LHCN-M2 (cell line): ENCODE measurements around the gene RGS7. TPM values are rescaled to one million over a fixed set of nuclear protein-coding genes. Genes with fewer than 3 reads are reported as not detected.

Experiments used
- DNase-seq: peaks from one replicate; pipeline ENCODE4 v3.0.0-alpha.2; 2012; ENCODE audit warnings: low read depth
- polyA plus RNA-seq: library from polyadenylated mRNA; unstranded; fragments of >200 nt; gene quantifications from one replicate; pipeline ENCODE4 v1.2.1, GENCODE V29; 2012; ENCODE audit warnings: missing spikeins
- total RNA-seq: library from RNA; depleted of rRNA; stranded (reverse); fragments of >200 nt; gene quantifications from 2 replicates; pipeline ENCODE4 v1.2.3, GENCODE V29; 2014; rRNA removed

RGS7 gene
- total RNA-seq, result 0.11 and 0.19 TPM in 2 replicates
- 0.66 TPM for polyA plus RNA-seq

DNA sequence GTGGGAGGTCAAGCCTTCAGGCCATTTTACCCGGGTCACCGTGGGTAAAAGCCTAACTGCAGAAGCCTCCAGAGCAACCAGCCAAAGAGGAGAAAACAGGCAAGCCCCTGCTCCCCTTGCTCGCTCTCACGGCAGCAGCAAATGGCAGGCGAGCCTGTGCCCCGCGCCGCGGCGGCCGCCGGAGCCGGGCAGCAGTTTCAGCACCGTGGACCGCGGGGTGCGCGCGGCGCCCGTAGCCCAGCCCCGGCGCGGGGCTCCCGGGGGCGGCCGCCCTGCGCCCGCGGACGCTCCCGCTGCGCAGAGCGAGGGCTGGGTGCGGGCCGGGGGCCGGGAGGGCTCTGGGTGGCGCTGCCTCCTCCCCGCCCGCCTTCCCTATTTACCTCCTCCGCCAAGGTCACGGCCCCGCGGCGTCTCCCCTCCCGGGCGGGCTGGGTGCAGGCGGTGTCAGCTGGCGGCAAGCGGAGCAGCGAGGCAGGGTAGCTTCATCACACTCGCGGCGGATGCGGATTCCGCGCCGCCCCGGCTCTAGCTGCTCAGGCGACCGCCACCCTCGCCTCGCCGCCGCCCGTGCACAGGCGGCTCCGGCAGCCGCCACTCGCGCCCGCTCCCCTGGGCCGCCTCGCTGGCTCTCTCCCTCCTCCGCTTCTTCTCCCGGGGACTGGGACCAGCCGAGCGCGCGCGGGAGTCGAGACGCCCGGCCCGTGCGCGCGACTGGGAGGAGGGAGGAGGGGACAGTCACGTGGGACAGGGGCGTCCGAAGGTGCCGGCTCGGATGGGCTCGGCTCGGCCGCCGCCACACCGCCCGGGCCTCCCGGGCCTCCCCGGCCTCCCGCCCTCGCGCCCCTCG is at the start of gene RGS7:
Gene RGS7 (minus strand): TSS at position 687 of the 847 bp plus-strand sequence.
- peak; percentile 35 for DNase-seq

DNA sequence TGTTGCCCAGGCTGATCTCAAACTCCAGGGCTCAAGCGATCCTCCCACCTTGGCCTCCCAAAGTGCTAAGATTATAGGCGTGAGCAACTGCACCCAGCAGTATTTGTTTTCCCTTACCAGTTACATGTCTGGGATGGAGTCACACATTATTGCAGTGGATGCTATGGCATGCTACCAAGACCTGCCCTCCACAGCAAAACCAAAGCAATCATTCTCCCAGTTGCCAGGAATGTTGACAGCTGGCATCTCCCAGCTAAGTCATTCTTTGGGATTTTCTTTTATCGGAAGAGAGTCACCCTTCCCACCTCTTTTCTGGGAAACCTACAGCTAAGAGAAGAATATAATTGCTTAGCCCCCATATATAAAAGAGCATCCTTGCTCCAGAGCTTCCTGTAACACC is 49.4 kb upstream of the RGS7 start:
- DNase-seq, result peak; percentile 15

DNA sequence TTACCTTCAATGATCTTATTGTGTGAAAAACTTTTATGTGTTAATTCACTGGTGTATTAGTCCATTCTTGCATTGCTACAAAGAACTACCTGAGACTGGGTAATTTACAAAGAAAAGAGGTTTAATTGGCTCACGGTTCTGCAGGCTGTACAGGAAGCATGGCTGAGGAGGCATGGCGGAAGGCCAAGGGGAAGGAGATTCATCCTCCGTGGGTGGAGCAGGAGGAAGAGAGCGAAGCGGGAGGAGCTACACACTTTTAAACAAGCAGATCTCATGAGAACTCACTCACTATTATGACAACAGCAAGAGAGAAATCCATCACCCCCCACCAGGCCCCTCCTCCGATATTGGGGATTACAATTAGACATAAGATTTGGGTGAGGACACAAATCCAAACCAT is 44.2 kb upstream of the RGS7 start:
- no peak for DNase-seq

DNA sequence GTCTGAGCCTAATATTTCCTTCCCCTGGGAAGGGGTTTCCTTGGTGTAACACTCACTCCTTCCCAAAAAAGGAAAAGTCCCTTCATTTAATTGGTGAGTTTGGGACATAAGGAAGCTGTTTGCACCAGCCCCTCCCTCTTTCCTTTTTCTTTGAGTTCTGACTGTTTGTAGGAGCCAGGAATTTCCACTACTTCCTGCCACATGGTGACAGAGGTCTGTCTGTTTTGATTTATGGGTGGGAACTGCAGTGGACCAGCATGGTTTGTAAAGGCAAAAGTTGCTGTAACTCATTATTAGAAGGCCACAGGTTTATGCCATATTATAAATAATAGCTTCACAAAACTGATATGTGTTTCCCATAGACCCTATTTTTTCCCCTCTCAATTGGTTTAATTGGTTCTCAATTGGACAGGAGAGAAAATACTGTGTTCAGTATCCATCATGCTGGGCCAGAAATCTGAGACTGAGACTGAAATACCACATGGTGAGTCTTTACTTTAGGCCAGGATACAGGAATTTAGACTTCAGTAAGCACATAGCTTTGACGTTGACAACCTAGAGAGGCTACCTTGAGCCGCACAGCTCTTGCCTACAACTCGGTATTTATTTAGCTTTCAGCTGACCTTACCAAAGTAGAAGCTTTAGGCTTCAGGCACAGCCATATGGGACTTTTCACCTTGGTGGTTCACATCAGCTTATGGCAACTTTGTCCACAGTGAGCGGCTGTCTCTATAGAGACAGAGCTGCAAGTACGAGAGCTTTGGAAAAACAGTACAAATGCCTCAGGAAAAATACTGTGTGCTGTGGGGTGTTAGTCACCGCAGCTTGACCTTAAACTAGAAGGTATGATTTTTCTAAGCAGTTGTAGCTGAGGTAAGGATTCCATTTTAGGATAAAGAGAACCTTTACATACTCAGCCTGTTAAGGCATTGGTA is 40.0 kb upstream of the RGS7 start:
- no peak for DNase-seq

DNA sequence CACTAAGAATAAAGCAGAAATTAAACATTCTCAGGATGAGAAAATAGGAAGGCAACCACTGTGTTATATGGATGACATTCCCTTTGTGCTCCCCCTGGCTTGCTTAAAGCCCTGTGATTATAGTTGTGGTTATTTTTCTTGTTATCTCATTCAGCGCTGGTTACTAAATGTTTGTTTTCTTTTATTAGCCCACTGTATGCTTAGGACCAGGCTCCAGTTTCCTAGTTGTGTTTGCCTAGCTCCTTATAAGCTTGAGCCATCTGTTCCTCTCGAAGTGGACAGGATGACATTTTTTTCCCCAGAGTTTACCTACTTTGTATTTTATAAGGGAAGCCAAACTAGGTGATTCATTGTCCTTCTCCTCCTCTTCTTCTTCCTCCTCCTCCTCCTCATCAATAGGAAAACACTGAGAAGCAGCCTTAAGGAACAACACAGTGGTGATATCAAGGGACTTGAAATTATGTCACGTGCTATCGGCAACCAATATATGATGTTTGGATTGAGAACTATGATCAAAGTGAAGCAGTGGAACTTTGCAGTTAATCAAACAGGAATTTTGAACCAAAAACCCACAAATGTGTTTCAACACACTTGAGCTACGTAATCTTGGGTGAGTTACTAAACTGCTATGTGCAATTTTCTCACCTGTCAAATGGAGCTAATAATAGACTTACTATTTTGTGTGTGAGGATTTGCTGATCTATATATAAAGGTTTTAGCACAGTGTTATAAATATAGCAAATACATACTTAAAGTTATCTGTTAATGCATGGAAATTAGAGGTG is 35.1 kb upstream of the RGS7 start:
- DNase-seq, result peak; percentile 25

DNA sequence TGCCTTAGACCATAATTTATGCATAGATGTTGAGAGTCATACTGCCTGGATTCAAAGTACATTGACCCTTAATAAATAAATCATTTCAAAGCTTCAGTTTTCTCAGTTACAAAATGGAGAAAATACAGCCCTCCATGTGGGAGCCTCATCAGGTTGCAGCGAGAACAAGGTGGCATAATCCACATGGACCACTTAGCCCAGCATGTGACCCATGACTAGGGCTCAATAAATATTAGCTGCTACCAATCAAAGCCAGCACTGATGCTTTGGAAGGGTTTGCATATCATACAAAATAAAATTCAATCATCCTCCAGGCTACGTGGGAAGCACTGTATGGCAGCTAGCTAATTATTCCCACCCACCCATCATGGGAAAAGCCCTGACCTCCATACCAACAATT is 33.5 kb upstream of the RGS7 start:
- DNase-seq, result no peak

DNA sequence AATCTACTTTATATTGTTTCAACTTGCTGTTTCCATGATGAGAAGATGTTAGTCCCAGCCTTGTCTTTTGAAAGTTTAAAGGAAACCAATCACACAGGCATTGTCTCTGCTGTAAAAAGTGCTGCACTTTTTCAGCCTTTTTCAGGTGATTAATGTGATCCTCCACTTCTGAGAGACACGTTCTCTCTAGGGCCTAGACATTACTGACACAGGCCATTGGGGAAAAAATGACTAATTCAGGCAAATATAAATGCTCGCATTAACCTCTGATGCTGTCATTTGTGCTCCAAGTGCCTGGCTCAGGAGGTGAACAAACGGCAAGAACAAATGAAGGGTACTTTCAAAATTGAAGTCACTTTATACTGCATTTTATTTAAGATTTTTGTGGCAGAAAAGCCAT is 32.4 kb upstream of the RGS7 start:
- DNase-seq, result no peak

DNA sequence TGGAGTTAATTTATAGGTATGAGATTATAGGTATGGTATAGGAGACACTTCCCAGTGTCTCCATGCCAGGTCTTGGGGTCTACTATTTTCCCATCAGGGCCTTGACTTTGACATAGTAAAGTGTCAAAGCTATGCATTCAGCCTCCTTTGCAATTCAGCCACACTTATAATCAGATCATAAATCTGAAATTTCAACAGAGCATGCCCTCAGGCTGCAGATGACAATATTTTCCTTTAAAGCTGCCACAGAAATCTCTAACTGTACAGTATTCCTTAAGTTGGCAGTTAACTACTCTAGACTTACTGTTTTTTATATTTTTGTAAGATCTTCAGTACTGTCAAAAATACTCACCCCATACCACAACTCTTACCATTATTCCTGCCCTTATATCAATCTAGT is 30.2 kb upstream of the RGS7 start:
- DNase-seq, result no peak

DNA sequence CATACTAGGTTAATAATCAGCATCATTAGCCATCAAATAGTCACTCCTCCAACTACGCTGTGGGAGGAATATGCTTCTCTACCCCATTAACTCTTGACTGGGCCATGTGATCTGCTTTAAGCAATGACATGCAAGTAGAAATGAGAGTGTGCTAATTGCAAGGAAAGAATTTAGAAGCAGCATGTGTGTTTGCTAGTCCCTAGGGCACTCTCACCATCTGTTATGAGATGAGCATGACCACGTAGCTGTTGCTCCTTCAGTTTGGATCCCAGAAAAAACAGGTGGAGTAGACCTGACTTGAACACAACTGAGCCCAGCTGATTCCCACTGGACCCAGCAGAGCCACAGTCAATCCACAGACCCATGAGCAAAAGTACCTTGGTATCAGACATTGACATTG is 19.7 kb upstream of the RGS7 start:
- DNase-seq, result peak; percentile 14

DNA sequence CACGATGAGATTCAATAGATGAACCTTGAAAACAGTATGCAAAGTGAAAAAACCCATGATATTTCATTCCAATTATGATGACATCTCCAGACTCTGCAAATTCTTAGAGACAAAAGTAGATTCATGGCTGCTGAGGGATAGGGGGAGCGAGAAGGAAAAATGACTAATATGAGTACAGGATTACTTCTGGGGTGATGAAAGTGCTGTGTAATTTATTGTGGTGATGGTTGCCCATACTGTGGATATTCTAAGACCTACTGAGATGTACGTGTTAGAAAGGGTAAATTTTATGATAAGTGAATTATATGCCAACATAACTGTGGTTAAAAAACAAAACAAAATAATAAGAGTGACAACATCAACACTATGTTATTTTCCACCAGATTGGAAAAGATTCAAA is 18.9 kb upstream of the RGS7 start:
- DNase-seq, result peak; percentile 29

DNA sequence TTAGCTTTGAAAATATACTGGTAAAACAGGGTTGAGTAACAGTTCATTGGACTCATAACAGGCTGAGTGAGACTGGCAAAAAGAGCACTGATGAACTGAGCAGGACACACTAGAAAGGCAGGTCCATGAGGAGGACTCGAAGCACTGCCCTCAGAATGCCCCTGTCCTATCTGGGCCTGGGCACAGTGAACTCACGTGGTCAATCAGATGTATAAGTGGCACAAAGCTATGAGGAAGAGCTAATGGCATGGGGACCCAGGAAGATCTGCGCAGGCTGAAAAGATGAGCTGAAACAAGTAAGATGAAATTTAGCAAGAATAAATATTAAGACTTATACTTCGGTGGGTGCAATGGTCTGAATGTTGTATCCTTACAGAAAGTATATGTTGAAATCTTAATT is 9.2 kb upstream of the RGS7 start:
- no peak for DNase-seq

DNA sequence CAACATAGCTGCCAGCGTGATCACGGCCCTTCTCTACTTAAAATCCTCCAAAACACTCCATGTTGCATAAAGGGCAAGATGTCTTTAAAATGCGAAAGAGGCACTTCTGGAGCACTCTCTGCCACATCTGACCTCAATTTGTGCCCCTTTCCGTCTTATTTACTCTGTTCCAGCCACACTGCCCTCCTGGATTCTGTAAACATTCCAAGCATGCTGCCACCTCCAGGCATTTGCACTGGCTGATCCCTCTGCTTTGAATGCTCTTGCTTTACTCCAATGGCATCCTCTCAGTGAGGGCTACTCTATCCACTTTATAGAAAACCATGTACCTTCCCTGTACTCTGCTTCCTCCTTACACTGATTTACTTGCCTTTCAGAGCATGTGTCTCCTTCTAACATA is 5.3 kb upstream of the RGS7 start:
- DNase-seq, result no peak

DNA sequence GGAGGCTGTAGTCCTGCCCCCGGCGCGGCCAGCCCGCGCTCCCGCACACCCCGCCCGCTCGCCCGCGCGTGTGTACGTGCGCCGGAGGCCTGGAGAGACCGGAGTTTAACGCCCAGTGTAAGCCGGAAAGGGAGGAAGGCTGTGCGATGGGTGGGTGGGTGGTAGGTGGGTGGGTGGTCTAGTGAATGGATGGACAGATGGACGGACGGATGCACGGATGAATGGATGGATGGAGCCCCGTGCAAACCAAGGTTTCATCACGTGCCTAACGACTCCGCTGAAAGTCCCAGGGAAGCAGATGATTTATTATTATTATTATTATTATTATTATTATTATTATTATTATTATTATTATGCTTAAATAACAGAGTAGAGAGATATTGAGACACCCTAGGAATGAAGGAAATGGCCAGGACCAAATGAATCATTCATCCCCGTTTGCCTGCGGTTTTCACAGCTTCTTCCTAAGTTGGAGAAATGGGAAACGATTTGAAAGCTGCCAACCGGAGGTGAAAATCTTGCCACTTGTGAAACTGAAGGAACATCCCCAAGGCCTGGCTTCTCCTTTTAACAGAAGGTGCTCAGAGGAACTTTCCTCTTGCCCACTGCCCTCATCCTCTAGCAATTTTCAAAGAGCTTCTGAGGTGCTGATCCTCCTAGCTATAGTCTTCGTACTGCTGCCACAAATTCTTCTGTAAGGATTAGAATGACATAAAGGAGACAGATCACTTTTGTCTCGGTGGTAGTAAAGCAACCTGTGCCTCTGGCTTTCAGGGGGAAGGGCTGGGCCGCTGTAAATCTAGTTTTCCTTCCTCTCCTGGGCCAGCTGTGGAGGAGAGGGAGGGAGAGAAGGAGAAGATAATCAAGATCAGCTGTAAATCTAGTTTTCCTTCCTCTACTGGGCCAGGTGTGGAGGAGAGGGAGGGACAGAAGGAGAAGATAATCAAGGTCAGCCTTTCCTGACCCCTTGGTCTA is 648 bp upstream of the RGS7 start:
- peak; percentile 26 for DNase-seq

DNA sequence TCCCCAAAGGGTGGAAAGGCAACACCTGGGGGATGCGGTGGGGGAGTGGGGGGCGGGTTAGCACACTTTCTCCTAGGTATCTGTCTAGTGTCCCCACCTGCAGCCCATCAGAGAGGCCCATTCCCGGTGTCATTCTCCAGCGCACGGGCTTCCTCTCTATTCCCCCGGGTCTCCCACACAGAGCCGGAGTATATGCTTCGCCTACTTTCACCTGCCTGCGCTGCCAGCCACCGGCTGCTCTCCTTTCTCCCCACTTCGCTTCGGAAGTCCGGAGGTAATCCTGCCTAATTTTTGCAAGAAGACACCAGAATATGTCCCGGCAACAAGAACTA is 852 bp downstream of the RGS7 start:
- DNase-seq, result no peak

DNA sequence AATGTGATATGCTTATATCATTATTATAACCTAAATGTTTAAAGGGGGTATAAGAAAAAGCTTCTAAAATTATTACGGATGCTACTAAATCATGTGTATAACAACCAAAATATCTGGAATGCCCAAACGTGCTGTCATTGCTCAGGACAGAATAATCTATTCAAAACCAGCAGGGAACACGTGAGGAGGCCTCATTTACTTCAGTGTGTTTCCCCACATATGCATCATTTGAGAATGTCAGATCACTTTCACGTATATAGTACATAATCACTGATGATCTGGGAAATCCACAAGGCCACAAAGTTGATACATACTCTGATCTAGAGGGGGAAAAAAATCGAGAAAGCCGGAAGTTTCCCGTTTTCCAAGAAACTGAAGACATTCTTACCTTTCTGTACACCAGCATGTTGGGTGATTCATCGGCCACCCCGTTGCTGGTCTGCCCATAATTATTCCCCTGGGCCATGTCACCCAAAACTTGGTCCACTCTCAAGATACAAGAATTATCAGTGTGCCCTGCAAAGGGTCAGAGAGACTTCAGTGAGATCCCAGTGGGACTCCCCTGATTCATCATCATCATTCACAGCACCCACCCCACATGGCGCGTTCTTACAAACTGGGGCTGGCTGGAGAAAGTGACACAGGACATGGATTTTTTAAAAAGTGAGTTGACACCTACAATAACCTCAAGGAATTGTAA is 1.5 kb downstream of the RGS7 start:
- DNase-seq, result no peak

DNA sequence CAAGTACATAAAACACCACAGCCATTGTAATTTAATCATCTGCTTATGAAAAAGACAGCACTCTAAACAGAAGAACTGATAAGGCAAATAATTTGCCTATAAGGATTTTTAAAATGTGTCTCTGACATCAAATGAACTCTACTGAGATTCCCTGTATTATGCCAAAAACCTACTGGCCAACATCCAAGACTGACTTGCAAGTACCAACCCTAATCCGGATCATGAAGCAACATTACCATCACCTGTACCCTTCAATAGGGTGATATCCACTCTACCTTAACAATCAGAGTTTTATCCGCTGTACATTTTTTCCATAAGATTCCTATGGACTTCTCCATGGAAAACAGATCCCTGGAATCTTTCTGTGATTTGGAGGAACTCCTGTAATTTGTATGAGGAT is 4.6 kb downstream of the RGS7 start:
- DNase-seq, result no peak

DNA sequence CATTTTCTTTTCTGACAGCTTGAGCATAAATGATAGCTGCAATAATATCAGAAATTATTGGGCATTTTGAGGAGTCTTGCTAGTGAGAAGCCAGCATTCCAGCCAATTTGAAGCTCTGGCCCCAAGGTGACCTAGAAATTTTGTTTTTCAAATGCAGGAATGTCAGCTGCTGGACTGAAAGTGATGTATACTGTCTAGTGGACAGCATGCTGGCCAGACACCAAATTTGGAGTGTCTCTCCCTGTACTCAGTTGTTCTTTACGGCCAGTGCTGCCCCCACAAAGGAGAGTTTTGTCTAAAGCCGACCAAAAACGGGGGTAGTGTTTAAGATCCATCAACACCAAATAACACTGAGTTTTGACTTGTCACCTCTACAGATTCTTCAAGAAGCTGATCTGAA is 5.2 kb downstream of the RGS7 start:
- no peak for DNase-seq

DNA sequence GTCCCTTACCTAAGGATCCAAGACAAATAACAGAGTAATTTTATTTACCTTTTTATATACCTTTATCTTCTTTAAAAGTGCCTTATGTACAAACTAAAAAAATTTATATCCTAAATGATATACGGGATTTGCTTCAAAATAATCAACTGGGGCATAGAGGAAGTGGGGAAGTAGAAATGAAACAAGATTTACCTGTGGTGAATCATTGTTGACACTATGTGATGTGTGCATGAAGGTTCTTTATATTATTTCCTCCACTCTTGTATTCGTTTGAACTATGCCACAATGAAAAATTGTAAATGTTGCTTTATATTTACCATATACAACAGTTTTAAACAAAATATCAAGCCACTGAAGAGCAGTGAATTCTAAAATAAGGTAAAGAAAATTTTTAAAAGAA is 13.0 kb downstream of the RGS7 start:
- DNase-seq, result no peak

DNA sequence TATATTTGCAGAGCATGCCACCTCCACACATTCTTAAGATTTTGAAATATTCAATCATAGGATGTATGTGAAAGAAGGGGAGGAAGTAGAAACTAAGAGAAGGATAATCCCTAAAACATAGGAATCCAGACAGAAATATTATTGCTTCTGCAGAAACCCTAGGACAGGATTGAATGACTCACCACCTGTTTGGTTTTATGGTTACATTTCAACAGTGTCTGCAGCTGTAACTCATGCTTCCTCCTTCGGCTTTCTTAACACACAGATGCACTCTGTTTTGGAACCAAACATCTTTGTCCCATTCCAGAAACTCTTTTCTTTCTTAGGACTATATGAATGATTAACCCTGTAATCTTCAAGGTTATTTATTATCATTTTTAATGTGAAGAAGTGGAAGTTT is 20.7 kb downstream of the RGS7 start:
- DNase-seq, result peak; percentile 51

DNA sequence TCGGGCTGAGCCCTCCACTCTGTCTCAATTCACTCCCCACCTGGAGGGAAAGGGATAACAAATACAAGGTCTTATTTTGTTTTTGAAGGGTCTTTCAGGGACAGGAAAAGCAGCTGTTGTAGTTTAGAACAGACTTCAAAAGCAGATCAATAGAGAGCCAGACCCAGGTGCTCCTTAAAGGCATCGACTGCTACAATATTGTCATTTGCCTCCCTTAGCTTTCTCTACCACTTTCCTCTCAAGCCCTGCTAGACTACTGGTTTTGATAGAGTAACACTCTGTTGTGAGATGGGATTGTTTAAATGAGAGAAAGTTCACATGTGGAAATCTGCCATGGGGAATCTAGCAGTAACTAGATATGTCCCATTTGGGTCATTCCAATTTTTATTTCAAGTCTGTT is 24.0 kb downstream of the RGS7 start:
- DNase-seq, result no peak
